GM23338 (cell line): ENCODE data around the gene STIP1.

ENCODE experiments used
- CREB1 ChIP-seq: fragments of 250-450 bp; sonication (Bioruptor Pico); IDR thresholded peaks from 2 replicates; pipeline ENCODE4 v1.5.0; 2020; ENCODE audit warnings: low read depth, mild to moderate bottlenecking, moderate library complexity
- CTCF ChIP-seq, 2 experiments: fragments of 200-600 bp in 1 of 2; sonication (generic) in 1 of 2; conservative IDR thresholded peaks; 2 replicates each; pipeline versions ENCODE4 v1.5.1 to v1.6.1; 2016 to 2017; ENCODE audit warnings: antibody characterized with exemption in 2 of 2, low read depth in 2 of 2, mild to moderate bottlenecking in 2 of 2, moderate library complexity in 1 of 2
- ETS1 ChIP-seq: IDR thresholded peaks from 2 replicates; pipeline ENCODE4 v1.6.1; 2016; ENCODE audit warnings: antibody characterized with exemption
- EZH2 ChIP-seq: fragments of 200-600 bp; sonication (generic); IDR thresholded peaks from one replicate; pipeline ENCODE4 v1.8.0; 2017; ENCODE audit warnings: antibody characterized with exemption, mild to moderate bottlenecking, low read depth; ENCODE audit not compliant: unreplicated experiment
- EZH2phosphoT487 ChIP-seq: fragments of 200-600 bp; sonication (generic); IDR thresholded peaks from one replicate; pipeline ENCODE4 v1.8.1; 2018; ENCODE audit warnings: antibody characterized with exemption; ENCODE audit not compliant: unreplicated experiment
- NANOG ChIP-seq: IDR thresholded peaks from 2 replicates; pipeline ENCODE4 v1.6.1; 2016; ENCODE audit warnings: antibody characterized with exemption, borderline replicate concordance
- POLR2AphosphoS5 ChIP-seq: IDR thresholded peaks from 2 replicates; pipeline ENCODE4 v1.6.1; 2016; ENCODE audit warnings: antibody characterized with exemption, low read depth
- REST ChIP-seq: IDR thresholded peaks from one replicate; pipeline ENCODE4 v1.6.1; 2018; ENCODE audit warnings: antibody characterized with exemption; ENCODE audit not compliant: unreplicated experiment
- STAT1 ChIP-seq: IDR thresholded peaks from one replicate; pipeline ENCODE4 v1.6.1; 2016; ENCODE audit warnings: antibody characterized with exemption; ENCODE audit not compliant: unreplicated experiment
- ZNF331 ChIP-seq: fragments of 250-450 bp; sonication (Bioruptor Pico); IDR thresholded peaks from 2 replicates; pipeline ENCODE4 v1.5.0; 2020; ENCODE audit warnings: low read depth, mild to moderate bottlenecking, moderate library complexity
- ZNF462 ChIP-seq: fragments of 250-450 bp; sonication (Bioruptor Pico); IDR thresholded peaks from 2 replicates; pipeline ENCODE4 v1.5.0; 2020; ENCODE audit warnings: mild to moderate bottlenecking, moderate library complexity

GRCh38 chr11:64224891-64225607 is 39.1 kb downstream of the STIP1 start:
- TF ChIP-seq CTCF (conservative IDR thresholded peaks at IDR 0.05; ENCODE audit: low read depth in 2 of 2) (no peak), POLR2AphosphoS5 (no peak), REST (no peak), ETS1 (no peak), EZH2 (no peak), STAT1 (no peak), CREB1 (CRISPR knock-in tag) (no peak), NANOG (no peak), EZH2phosphoT487 (no peak), ZNF462 (CRISPR knock-in tag) (no peak), ZNF331 (no peak)
